HPDE6-E6E7 (cell line): ENCODE results near the gene AKAP8.
"Not testable (repeated sequence)": the region's sequence is repeated elsewhere in the genome, so short reads cannot be mapped to it uniquely, and the experiment has no call there.

Source experiments
- DNase-seq: peaks from one replicate; pipeline ENCODE4 v3.0.0; 2011; ENCODE audit warnings: missing footprints; ENCODE audit errors: extremely low spot score

AKAP8 gene

DNA sequence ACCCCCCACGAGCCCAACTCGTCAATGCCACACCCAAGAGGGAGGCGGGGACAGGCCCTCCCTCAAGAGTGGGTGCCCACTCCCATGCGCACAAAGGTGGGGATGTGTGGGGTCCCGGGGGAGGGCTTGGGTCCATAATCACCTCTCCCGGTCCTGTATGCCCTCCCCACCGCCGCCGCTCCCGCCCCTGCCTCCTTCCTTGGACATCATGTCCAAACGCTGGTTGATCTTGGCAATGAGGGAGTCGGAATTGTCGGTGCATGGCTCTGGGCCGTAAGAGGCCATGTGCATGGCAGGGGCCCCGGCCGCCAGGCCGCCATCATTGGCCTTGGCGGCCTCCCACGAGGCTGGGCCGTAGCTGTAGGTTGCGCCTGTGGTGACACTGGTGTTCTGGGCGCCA is 5.9 kb downstream of the AKAP8 start:
- DNase-seq: no peak

DNA sequence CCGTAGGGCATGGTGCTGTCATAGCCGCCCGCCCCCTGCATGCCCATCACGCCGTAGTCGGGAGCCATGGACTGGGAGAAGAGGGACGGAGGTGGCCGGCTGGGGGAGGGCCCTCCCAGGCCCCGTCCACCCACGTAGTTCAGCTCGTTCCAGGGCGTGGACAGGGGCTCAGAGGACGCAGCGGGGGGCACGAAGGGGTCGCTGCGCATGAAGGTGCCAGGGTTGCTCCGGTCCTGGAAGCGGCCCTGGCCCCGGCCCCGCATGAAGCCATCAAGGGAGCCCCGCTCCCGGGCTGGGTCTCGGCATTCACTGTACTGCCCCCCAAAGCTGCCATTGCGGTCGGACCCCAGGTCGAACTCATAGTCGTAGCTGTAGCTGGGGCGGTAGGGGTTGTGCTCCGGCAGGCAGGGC is 6.7 kb downstream of the AKAP8 start:
- no peak for DNase-seq

DNA sequence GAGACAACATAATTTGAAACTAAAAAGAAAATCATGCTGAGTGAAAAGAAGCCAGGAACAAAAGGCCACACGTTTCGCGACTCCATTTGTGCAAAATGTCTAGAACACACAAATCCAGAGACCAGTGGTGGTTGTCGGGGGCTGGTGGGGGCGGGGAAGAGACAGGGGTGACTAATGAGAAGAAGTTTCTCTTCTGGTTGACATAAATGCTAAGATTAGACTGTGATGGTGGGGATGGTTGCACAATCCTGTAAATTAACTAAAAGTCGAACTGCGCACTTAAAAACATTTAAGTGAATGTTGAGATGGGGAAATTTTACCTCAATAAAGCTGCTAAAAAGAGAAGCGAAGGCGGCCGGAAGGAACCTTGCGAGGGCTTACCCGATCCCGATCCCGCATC is 7.1 kb downstream of the AKAP8 start:
- no peak for DNase-seq

DNA sequence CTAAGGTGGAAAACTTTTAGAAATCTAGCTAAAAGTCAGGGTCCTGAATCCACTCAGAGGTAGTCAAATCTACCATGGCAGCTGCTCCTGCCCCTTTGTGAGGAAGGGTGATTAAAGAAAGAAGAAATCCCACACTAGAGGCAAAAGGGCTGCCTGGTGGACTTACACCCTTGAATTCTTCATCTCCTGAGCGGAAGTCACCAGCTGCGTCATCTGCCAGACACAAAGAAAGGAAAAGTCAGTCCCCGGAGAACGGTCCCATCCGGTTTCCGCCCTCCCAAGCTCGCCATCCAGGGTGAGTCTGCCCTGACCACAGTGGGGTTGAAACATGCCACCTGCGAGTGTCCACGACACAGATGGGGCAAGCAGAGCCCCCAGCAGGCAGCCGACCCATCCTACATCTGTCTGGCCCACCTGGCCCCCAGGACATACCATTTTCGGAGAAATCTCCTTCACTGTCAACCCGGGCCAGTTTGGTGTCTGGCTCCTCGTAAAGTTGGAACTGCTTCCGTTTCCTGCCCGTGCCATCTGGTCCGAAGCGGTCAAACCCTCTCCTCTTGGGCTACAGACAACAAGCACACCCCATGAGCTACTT is 7.7 kb downstream of the AKAP8 start:
- DNase-seq: no peak

DNA sequence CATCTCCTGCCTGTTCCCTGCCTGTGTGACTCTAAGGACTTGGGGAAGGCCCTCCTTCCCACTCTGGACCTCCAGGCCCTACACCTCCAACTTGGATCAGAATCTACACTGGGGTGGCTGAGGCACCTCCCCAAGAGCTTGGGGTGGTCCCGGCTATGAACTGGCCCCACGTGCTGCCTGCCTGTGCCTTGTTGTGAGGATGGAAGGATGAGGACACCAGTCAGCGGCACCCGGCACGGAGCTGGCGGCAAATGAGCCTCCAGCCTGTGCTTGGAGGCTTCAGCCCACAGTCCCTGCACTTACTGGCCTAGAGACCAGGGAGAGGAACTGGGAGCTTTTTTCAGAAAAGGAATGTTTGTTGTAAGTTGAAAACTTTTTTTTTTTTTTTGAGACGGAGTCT is 8.5 kb downstream of the AKAP8 start:
- no peak for DNase-seq

DNA sequence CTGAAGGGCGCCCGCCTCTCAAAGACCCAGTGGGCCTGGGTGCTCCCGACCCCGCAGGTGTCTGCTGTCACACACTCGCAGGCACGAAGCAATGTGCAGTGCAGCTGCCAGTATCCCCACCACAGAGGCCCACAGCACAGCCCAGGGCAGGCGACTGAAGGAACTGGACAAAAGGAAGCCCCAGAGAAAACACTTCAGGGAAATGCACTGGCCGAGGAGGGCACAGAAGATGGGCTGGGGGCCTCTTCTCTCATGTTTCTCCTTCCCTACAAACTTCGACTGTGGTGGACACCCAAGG is 10.0 kb downstream of the AKAP8 start:
- no peak for DNase-seq

DNA sequence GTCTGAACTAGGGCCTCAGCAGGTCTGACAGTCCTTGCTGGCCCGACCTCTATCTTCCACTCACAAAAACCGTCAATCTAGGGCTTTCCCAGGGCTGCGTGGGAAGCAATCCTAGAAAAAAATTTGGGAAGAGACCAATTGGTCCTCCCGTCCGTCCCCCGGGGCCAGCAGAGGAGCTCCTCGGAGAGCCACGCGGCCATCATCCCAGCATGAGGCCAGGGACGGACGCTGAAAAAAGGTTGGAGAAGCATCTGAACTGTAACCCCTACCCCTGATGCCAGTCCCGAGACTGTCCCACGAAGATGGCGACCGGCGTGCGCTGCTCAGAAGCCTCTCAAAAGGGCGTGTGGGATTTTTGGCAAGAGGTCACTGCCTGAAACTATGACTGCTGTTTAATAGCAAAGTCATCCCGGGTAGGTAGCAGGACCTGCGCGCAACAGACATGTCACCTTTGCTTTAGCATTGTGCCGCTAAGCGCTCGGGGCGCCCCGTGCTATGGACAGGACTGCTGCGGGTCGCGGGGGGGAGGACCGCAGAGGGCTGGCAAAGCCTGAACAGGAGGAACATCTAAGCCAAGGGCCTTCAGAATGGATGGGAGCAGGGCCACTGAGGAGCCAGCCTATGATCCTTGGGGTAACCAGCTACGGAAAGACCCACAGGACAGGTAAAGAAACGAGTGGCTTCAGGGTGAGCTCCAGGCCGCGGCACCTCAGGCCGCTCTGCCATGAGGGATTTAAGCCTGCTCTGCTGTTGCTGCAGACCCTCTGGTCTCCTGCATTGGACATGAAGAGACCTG is 10.6 kb downstream of the AKAP8 start:
- no peak for DNase-seq

DNA sequence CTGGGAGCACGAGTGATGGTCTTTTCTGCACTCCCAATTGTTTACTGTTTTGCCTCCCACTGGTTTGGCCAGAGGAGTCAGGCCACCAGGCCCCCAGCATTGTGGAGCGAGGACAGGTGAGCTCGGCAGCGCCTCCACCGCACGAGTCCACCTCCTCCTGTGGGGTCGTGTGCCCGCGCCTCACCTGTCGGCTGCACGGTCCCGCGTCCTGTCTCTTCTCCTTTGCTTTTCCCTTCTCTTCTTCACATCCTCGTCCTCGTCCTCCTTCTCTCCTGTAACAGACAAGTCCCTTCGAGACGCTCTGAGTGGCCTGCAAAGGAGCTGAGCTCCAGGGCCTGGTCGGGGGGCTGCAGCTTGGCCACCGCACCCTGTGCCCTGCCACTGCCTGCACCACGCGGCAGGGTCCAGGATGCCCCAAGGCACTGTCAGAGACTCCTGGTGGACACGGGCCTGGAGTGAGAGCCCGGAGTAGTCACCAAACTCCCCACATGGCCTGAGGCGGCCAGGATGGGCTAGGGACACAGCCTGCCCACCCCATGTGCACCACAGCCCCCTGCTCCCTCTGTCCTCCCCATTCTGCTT is 11.4 kb downstream of the AKAP8 start:
- no peak for DNase-seq

DNA sequence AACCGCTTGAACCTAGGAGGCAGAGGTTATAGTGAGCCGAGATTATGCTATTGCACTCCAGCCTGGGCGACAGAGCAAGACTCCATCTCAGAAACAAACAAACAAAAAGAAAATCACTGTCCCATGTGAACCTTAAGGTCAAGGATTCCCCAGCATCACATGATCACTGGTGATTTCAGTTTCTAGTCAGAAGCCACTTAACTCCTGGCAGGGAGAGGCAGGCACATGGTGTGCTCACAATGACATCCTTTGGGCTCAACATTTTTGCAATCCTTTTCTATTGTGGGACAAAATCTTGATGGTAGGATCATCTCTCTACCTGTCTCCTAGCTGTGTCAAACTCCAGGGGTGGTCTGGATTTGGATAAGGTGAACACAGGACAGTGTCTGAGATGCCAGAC is 12.1 kb downstream of the AKAP8 start:
- no peak for DNase-seq

DNA sequence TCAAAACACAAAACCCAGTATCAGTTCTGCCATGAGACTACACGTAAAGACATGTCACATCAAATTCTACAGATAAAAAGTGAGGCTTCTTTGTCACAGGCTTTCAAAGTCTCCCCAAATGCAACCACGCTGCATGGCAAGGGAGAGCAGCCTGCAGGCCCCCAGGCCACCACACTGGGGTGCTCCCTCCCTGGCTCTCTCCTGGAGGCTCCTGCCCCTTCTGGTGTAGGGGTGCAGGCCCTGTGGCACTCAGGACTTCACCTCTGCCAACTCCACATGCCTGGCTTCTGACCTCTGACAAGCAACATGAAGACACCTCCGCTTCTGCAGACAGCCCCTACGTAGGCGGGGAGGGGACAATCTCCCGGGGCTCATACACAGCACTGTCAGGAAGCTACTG is 14.3 kb downstream of the AKAP8 start:
- DNase-seq: no peak

DNA sequence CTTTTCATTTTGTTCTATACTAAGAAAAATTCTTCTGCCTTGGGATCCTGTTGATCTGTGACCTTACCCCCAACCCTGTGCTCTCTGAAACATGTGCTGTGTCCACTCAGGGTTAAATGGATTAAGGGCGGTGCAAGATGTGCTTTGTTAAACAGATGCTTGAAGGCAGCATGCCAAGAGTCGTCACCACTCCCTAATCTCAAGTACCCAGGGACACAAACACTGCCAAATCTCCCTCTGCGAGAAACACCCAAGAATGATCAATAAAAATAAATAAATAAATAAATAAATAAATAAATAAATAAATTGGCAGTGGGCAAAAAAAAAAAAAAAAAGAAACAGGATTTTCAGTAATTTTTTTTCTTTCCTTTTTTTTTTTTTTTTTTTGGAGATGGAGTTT is 15.8 kb downstream of the AKAP8 start:
- DNase-seq: not testable (repeated sequence)

DNA sequence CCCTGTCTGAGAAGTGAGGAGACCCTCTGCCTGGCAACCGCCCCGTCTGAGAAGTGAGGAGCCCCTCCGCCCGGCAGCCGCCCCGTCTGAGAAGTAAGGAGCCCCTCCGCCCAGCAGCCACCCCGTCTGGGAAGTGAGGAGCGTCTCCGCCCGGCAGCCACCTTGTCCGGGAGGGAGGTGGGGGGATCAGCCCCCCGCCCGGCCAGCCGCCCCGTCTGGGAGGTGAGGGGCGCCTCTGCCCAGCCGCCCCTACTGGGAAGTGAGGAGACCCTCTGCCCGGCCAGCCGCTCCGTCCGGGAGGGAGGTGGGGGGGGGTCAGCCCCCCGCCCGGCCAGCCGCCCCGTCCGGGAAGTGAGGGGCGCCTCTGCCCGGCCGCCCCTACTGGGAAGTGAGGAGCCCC is 16.5 kb downstream of the AKAP8 start:
- DNase-seq: not testable (repeated sequence)

DNA sequence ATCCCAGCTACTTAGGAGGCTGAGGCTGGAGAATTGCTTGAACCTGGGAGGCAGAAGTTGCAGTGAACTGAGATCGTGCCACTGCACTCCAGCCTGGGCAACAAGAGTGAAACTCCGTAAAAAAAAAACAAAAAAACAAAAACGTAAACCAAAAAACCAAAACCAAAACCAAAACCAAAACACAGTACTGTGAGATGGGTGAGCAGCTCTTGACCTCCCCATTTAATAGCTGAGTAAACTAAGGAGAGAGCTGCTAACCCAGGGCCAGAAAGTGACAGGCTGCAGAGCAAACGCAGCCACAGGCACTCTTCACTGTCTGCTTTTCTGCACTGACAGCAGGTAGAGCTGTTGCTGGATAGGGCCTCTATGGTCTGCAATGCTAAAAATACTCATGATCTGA is 19.6 kb downstream of the AKAP8 start:
- not testable (repeated sequence) for DNase-seq

DNA sequence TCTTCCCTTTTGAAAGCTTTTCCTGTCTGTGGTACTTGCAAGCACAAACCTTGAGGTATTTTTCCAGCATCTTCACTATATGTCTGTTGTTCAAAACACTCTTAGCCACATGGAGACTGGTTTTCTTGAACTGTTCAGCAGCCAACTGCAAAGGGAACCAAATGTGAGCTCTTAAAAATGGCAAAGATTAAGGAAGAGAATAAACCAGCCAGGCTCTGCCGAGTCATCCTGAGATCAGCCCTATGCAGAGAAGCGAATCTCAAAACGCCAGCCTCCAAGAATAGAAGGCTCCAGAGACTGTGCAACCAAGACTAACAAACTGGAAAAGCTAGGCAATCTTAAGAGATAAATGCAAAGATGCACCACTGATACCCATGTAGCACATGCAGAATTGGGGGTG is 20.7 kb downstream of the AKAP8 start:
- no peak for DNase-seq

DNA sequence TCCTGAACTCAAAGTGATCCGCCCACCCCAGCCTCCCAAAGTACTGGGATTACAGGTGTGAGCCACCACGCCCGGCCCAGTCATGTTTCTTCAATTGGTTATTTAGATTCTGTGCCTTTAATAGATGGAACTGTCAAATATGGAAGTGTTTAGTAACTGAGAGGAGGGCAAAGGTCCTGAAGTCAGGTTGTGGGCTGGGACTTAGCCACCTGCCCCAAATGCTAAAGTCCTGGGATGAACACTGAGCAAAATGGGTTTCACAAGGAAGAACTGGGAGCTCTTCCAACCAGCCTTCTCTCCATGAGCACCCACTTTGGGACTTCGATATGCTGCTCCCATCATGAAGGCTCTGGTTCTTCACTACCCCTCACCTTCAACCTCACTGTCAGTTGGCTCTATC is 21.7 kb downstream of the AKAP8 start:
- no peak for DNase-seq

DNA sequence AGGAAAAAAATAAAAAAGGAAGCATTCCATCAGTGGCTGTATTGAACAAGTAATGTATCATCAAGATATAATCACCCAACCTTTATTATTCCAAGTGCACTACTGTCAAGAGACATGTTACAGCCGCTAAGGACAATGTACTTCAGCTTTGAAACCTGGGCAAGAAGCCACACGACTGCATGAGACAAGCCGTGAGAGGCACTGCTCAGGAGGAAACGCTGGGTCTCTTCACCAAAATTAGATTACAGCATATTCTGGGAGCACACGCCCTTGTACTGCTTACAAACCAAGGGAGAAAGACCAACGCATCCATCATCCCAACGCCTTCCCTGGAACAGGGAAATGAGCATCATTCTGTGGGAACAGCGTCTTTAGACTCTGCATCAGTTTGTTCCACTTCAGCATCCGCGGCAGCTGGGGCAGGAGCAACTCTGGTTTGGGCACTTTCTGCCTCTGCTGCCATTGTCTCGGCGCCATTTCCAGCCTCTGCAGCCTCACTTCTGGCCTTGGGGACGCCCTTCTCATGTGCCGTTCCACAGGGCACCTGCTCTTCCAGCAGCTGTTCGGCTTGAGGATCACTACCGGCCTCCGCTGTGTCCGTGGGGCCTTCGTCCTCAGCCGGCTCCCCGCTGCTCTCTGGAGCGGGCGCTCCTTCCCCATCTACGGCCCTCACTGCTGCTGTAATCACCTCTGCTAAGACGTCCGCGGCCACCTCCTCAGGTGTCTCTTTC is 24.9 kb downstream of the AKAP8 start:
- DNase-seq: no peak

DNA sequence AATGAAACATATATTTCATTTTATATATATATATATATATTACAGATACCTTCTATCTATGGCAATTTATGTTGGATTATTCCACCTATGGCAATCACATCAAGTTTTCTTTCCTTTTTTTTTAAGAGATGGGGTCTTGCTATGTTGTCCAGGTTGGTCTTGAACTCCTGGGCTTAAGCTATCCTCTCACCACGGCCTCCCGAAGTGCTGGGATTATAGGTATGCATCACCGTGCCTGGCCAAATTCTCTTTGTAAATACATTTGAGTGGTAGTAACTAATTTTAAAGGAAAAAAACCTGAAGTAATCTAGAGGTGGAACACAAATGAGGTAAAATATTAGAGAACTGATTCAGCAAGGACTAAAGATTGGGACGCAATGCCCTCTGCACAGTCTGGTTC is 25.7 kb downstream of the AKAP8 start:
- DNase-seq: no peak

DNA sequence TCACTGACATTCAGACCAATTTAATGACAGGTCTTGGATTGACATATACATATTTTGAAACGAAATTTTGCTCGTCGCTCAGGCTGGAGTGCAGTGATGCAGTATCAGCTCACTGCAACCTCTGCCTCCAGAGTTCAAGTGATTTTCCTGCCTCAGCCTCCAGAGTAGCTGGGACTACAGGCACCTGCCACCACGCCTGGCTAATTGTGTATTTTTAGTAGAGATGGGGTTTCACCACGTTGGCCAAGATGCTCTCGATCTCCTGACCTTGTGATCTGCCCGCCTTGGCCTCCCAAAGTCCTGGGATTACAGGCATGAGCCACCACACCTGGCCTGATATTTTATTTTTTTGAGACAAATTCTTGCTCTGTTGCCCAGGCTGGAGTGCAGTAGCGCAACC is 27.1 kb downstream of the AKAP8 start:
- DNase-seq: not testable (repeated sequence)

DNA sequence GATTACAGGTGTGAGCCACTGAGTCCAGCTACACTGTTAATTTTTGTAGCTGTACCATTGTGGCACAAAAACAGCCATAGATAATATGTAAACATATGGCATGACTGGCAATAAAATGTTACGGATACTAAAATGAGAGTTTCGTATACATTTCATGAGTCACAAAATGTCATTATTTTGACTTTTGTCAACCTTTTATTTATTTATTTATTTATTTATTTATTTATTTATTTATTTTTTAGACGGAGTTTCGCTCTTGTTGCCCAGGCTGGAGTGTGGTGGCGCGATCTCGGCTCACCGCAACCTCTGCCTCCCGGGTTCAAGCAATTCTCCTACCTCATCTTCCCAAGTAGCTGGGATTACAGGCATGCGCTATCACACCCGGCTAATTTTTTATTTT is 38.3 kb downstream of the AKAP8 start:
- not testable (repeated sequence) for DNase-seq

DNA sequence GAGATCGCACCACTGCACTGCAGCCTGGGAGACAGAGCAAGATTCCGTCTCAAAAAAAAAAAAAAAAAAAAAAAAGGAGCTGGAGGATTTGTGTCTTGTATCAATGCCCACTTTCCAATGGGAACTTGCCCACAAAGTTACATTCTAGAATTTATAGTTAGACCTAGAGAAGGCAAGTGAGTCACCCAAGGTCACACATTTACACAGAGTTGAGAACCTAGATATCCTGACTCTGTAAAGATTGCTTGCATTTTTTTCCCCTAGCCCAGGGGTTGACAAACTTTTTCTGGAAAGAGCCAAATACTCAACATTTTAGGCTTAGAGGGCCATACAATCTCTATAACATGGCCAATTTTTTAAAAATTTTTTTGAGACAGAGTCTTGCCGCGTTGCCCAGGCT is 39.5 kb downstream of the AKAP8 start:
- DNase-seq: no peak

DNA sequence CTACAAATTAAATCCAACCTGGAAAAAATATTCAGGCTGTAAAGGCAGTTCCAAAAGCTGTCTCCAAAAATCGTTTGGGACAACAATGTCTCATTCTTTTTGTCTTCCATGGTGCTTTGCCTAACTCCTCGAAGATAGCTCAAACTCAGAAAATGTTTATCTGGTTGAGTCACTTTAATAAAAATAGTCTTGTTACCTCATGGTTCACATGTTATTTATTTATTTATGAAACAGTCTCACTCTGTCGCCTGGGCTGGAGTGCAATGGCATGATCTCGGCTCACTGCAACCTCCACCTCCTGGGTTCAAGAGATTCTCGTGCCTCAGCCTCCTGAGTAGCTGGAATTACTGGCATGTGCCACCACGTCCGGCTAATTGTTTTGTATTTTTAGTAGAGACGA is 42.4 kb downstream of the AKAP8 start:
- no peak for DNase-seq

DNA sequence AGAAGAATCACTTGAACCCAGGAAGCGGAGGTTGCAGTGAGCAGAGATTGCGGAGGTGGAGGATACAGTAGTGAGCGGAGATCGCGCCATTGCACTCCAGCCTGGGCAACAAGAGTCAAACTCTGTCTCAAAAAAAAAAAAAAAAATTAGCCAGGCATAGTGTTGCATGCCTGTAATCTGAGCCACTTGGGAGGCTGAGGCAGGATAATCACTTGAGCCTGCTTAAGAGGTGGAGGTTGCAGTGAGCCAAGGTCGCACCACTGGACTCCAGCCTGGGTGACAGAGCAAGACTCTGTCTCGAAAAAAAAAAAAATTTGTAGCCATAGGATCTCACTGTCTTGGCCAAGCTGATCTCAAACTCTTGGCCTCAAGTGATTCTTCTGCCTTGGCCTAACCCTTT is 43.6 kb downstream of the AKAP8 start:
- DNase-seq: not testable (repeated sequence)
